Epithelial cell of esophagus (primary cell): ENCODE data around the gene SLC22A5.

Experiments
- DNase-seq: peaks from one replicate; pipeline ENCODE4 v3.0.0; 2010; ENCODE audit warnings: low read depth
- H3K4me3 ChIP-seq: 2 replicates; pipeline ENCODE4 v1.5.1; 2011; ENCODE audit warnings: mild to moderate bottlenecking, low read length, control low read depth
- CTCF ChIP-seq: IDR thresholded peaks from 2 replicates; pipeline ENCODE4 v1.5.1; 2011; ENCODE audit warnings: low read depth, mild to moderate bottlenecking, low read length, control low read depth, inconsistent platforms; ENCODE audit not compliant: insufficient read depth; ENCODE audit errors: missing control alignments

Gene SLC22A5

GRCh38 chr5:132380047-132380446, 10.5 kb downstream of the SLC22A5 start:
- no peak overlapping the region for H3K4me3 ChIP-seq
- no peak for TF ChIP-seq CTCF
- DNase-seq = no peak

- no peak for DNase-seq
- no peak for TF ChIP-seq CTCF
- H3K4me3 ChIP-seq = no peak overlapping the region
Observed at GRCh38 chr5:132380741-132381140, 11.2 kb downstream of the SLC22A5 start.

GRCh38 chr5:132381614-132382013, 12.1 kb downstream of the SLC22A5 start:
- H3K4me3 ChIP-seq = no peak overlapping the region
- no peak for TF ChIP-seq CTCF
- no peak for DNase-seq

- TF ChIP-seq CTCF = no peak
- H3K4me3 ChIP-seq = no peak overlapping the region
- DNase-seq = no peak
Observed at GRCh38 chr5:132383261-132383660, 13.8 kb downstream of the SLC22A5 start.

- no peak overlapping the region for H3K4me3 ChIP-seq
- no peak for TF ChIP-seq CTCF
- no peak for DNase-seq
Observed at GRCh38 chr5:132383984-132384383, 14.5 kb downstream of the SLC22A5 start.

GRCh38 chr5:132384506-132385050, 15.1 kb downstream of the SLC22A5 start:
- no peak for DNase-seq
- no peak overlapping the region for H3K4me3 ChIP-seq
- no peak for TF ChIP-seq CTCF

GRCh38 chr5:132385326-132386105, 16.0 kb downstream of the SLC22A5 start:
- TF ChIP-seq CTCF = peak; percentile 71
- DNase-seq = peak; percentile 56
- H3K4me3 ChIP-seq = no peak overlapping the region
